IPS-18c (cell line): ENCODE data around the gene FLOT2.
"Not testable (repeated sequence)": the region's sequence is repeated elsewhere in the genome, so short reads cannot be mapped to it uniquely, and the experiment has no call there.

Experiments
- H3K4me3 ChIP-seq: 2 replicates; pipeline ENCODE4 v1.7.0; 2013; ENCODE audit warnings: low read depth, mild to moderate bottlenecking, low read length, moderate library complexity; ENCODE audit not compliant: insufficient read depth
- H3K9me3 ChIP-seq: one replicate; pipeline ENCODE4 v1.6.1; 2013; ENCODE audit warnings: mild to moderate bottlenecking, low read length, moderate library complexity; ENCODE audit not compliant: control insufficient read depth, insufficient read depth

The FLOT2 gene

DNA sequence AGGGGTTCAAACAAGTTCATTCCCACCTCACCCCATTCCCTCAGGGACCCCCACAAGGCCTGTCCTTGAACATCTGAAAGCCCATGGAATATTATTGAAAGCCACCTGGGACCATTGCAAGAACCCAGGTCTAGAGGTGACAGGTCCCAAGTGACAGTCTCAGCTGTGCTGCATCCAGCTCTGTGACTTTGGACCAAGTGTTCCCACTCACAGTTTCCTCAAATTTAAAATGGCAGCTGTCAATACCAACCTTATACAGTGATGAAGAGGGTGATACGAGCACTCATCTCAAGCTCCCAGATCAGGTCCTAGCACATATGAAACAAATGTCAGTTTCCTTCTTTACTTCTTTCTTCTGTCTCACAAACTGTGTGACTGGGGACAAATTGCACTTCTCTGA lies 33.6 kb downstream of the FLOT2 start:
- H3K9me3 ChIP-seq = no peaks in the 10 kb centered on the region
- no peak overlapping the region for H3K4me3 ChIP-seq

DNA sequence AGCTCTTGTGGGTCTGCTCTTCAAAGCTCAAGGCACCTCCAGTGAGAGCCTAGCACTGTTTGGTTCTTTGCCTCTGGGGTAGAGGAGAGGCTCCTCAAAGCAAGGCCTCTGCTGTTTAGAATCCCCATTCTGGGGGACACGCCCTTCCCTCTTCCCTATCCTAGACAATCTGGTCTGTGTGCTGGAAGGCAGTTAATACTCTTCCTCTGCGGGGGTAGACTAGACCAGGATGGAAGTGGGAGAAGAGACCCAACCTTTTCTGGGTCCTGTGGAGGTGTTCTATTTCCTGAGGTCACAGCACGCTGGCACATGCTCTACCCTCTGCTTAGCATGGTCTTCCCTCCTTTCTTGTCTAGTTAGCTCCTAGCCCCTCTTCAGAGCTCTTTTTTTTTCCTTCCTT lies 35.0 kb downstream of the FLOT2 start:
- H3K9me3 ChIP-seq = no peaks in the 10 kb centered on the region
- no peak overlapping the region for H3K4me3 ChIP-seq

DNA sequence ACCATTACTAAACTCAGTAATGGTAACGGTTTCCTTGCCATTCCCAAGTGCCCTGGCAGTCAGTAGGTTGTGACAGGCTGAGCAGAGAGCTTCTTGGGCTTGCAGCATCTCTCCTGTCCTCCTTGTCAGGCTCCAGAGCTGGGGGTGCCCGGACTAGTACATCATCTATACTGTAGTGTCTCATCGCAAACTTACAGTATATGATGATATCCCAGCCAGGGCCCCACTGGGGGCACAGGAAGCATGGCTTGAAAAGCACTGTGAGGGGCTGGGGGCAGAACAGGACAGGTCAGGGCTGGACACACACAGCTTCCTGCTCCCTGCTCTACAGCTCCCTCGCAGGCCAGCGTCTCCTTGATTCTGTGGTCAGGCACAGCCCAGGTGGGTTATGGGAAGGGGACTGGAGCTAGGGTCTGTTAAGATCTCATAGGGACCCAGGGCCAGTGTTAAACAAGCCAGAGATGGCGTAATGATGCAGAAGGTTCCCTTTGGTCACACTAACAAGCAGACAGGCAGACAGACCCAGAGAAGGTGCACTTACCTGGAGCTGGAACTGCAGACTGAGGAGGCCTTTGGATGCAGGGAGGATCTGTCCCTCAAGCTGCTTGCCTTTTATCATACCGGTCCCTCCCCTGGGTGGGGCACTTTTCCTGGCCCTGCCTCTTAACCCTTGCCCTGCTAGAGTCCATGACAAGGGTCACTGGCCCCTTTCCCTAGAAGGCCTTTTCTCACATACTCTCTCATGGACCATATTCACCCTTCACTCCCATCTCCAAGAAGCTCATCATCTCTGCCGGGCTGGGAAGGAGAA lies 35.9 kb downstream of the FLOT2 start:
- Histone ChIP-seq H3K9me3 (no peaks in the 10 kb centered on the region), H3K4me3 (no peak overlapping the region)

DNA sequence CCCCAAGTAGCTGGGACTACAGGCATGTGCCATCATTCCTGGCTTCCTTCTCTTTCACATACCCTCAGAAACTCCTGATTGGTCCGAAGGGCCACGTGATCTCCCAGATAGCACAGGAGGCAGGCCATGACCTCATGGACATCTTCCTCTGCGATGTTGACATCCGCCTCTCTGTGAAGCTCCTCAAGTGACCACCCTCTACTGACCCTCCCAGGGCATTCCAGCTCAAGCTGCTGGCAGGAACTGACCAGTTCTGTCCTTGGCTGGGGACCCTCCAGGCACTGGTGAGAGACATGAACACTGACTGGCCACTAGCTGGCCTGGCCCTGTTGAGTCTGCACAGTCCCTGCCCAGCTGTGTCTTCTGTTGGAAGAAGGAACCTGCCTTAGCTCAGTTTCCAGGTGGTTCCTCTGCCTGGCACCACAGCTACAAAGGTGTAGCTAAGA lies 37.1 kb downstream of the FLOT2 start:
- Histone ChIP-seq H3K9me3 (no peaks in the 10 kb centered on the region), H3K4me3 (no peak overlapping the region)

DNA sequence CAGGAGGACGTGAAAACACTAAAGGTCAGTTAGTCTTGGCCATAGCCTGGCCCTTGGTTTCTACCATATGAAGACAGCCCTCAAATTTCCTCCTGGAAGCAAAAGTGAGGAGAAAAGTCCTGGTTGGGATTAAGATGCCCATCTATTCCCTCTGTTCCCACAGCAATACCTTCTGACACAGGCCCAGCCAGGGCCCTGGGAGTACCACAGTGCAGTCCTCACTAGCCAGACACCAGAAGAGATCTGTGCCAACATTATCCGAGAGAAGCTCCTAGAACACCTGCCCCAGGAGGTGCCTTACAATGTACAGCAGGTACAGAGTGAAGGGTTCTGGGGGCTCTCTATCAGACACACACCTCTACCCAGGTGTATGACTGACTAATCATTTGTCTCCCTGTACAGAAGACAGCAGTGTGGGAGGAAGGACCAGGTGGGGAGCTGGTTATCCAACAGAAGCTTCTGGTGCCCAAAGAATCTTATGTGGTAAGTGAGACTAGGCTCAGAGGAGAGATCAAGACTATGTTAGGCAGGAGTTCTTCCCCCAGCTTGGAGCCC lies 38.7 kb downstream of the FLOT2 start:
- Histone ChIP-seq H3K4me3 (no peak overlapping the region), H3K9me3 (no peaks in the 10 kb centered on the region)

DNA sequence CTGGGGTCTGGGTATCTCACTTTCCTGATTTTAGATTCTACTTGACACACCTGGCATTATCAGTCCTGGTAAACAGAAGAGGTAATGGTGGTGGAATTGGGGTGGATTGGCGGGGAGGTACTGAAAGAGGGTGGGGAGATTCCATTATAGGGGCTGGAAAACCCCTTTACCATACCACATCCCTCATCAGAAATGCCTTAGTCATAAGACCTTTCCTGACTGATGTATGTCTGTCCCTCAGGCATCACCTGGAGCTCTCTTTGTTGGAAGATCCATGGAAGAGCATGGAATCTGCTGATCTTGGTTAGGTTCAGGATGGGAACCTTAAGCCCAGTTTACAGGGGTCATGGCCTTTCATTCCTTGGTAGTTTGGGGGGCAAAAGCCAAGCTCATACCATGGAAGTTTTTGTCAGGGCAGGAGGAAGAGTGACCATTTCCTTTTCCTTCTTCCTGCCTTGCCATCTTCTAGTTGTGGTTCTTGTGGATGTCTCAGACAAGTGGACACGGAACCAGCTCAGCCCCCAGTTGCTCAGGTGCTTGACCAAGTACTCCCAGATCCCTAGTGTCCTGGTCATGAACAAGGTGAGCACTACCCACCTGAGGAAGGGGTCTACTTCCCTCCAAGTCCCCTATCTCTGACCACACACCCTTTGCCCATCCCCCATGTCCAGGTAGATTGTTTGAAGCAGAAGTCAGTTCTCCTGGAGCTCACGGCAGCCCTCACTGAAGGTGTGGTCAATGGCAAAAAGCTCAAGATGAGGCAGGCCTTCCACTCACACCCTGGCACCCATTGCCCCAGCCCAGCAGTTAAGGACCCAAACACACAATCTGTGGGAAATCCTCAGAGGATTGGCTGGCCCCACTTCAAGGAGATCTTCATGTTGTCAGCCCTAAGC lies 39.4 kb downstream of the FLOT2 start:
- Histone ChIP-seq H3K4me3 (no peak overlapping the region), H3K9me3 (no peaks in the 10 kb centered on the region)

DNA sequence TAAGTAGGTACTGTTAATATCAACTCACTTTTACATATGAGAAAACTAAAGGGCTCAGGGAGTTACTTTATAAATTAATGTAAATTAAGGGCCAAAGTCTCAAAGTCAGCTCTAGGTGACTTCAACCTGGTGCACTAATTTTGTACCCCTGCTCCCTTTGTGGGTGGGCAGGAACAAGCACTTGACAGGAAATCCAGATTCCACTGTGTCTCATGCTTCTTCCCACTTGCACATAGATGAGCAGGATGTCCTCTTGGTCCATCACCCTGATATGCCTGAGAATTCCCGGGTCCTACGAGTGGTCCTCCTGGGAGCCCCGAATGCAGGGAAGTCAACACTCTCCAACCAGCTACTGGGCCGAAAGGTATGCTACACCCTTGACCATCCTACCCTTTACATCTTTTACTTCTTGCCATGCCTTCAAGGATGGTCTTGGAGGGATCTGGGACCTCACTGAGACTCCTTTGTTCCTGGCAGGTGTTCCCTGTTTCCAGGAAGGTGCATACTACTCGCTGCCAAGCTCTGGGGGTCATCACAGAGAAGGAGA lies 41.4 kb downstream of the FLOT2 start:
- no peaks in the 10 kb centered on the region for H3K9me3 ChIP-seq
- no peak overlapping the region for H3K4me3 ChIP-seq

DNA sequence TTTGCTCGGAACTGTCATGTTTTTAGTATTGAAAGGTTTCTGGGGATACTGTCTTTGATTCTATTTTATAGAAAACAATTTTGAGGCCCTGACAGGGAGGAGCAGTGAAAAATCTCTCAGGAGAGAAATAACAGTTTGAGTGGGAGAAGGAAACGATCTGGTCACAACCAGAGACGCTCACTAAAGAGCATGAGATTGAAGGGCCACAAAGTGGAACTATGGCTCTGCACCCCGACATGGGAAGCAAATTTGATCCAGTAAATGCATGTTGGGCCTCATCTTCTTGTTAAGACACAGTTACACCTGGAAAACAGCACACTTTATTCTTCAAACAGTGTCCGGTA lies 42.2 kb downstream of the FLOT2 start:
- H3K9me3 ChIP-seq = no peaks in the 10 kb centered on the region
- H3K4me3 ChIP-seq = peak overlapping the region; percentile 85

DNA sequence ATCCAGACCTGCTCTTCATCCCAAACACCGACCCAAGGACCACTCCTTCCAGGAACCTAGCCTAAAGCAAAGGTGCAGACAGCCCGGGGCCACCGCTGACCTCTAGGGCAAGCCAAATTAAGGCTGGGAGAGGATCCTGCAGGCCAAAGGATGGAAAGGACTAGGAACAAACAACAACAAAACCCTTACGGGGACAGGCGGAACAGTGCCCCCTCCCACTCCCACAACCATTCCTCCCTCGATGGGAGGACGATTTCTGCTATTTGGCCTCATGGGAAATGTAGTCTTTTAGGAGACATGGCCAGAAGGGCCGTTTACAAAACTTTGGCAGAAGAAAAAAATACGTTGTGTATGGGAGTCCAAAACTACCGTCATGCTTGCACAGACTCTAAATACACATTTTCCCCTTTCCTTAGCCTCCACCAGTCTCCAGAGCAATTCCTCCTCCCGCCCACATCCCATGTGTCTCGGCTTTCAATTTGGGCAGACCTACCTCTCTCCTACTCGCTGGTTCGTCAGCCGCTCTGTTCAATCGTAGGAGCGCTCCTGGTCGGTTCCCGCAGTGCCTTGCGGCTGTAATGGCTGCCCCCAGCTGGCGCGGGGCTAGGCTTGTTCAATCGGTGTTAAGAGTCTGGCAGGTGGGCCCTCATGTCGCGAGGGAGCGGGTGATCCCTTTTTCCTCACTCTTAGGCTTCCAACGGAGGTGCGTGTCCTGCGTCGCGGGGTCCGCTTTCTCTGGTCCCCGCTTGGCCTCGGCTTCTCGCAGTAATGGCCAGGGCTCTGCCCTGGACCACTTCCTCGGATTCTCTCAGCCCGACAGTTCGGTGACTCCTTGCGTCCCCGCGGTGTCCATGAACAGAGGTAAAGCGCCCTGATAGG lies 42.8 kb downstream of the FLOT2 start, which contains the start of gene ERAL1:
TSS of gene ERAL1 (plus strand) at position 560 of the 879 bp plus-strand sequence. CDS start at position 579, 19 bp downstream.
- H3K4me3 ChIP-seq = peak within 1 kb of the TSS; percentile 85

DNA sequence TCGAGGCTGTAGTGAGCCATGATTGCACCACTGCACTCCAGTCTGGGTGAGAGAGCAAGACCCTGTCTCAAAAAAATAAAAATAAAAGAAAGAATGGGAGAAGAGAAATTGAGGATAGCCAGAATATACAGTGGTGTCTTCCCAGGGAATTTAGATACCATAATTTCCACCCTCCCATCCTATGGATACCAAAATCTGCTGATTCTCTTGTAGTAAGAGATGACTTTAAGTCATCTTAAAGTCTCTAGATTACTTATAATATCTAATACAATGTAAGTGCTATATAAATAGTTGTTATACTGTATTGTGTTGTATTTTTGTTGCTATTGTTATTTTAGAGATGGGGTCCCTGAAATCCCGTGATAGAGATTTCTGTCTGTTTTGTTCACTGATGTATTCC lies 44.2 kb downstream of the FLOT2 start:
- Histone ChIP-seq H3K4me3 (no peak overlapping the region), H3K9me3 (no peaks in the 10 kb centered on the region)

More for the DNA sequence above, 42.8 kb downstream of the FLOT2 start, which contains the start of gene ERAL1:
- no peaks in the 10 kb centered on the region for H3K9me3 ChIP-seq

DNA sequence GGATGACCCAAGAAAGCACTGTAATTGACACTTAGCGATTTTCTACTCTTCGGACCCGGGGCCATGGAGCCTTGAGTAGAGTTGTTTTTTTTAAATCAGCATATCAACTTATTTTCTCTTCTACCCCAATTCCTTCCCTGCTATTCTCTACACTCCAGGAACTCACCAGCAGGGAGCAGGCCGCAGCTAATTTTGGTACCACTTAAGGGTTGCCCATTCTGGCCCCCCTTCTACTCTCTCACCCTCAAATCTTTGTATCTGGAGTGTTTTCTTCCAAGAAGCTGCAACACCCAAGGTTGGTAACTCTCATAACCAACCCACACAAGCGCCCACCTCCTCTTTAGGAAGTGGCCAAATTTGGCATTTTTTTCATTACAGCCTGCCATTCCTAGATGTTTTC lies 48.3 kb downstream of the FLOT2 start:
- H3K9me3 ChIP-seq = no peaks in the 10 kb centered on the region
- no peak overlapping the region for H3K4me3 ChIP-seq

DNA sequence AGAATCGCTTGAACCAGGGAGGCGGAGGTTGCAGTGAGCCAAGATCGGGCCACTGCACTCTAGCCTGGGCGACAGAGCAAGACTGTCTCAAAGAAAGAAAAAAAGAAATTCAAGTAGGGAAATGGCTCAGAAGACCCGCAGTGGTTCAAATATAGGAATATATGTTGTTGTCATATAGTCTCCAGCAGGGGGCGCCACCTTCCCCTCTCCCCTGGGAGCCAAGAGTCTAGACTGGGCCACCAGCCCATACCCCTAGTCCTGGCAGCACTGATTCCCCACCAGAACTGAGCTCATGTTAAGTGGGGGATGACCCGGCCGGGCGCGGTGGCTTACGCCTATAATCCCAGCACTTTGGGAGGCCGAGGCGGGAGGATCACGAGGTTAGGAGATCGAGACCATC lies 48.9 kb downstream of the FLOT2 start:
- not testable (repeated sequence) for H3K4me3 ChIP-seq, H3K9me3 ChIP-seq

DNA sequence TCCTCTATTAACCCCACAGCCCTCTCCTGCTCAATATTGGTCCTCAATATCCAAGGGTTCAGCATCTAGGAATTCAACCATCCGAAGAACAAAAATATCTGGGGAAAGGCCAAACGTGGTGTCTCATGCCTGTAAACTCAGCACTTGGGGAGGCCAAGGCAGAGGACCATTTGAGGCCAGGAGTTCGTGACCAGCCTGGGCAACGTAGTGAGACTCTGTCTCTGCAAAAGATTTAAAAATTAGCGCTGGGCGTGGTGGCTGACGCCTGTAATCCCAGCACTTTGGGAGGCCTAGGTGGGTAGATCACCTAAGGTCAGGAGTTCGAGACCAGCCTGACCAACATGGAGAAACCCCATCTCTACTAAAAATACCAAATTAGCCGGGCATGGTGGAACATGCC lies 50.8 kb downstream of the FLOT2 start:
- not testable (repeated sequence) for H3K9me3 ChIP-seq, H3K4me3 ChIP-seq

DNA sequence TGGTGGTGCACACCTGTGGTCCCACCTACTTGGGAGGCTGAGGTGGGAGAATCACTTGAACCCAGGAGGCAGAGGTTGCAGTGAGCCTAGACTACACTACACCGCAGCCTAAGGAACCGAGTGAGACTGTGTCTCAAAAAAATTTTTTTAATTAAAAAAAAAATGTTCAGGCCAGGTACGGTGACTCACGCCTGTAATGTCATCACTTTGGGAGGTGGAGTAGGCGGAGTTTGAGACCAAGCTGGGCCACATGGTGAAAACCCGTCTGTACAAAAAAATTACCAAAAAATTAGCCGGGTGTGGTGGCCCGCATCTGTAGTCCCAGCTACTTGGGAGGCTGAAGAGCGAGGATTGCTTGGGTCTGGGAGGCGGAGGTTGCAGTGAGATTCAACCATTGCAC lies 51.3 kb downstream of the FLOT2 start:
- no peaks in the 10 kb centered on the region for H3K9me3 ChIP-seq
- no peak overlapping the region for H3K4me3 ChIP-seq

DNA sequence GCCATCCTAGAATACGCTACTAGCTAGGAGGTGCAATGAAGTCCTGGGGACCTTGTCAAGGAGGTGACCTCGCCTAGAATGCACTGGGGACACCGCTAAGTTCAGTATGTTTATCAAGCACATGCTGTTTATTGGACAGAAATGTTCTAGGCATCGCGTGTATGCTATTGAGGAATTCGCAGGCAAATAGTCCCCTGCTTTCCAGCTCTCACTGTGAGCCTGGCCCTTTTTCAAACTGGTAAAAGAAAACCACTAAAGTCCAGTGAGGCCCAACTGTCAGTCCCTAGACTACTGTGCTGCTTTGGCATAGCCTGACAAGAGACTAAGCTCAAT lies 53.8 kb downstream of the FLOT2 start:
- Histone ChIP-seq H3K4me3 (no peak overlapping the region), H3K9me3 (no peaks in the 10 kb centered on the region)

DNA sequence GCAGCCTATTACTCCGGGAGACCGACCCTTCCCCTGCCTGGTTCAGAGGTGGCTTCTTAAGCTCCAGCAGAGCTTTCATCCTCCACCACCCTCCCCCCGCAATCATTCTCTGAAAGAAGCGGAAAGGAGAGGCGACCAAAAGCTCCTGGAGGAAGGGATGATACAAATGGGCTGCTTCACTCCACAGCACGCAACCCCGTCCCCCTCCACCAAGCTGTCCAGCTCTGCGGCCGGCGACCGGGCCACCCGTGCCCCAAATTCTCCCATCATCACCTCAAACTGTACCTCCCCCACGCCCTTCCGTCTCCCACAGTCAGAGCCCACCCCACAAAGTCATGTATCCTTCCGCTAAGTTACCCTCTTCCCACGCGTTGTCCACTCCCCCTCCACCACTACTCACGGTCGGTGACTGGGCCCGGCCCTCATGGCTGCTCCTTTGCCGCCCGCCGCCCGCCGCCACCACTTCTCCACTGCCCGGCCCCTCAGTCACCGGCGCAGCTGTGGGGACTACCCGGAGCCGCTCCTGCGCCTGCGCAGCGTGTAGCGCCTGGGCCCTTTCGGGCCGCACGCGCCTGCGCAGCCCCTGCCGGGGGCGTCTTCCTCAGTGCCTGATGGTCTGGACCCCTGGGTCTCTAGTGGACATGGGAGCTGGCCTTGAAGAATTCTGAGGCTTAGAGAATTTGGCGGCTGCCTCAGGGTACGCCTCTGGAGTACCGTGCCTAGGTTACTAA lies 55.1 kb downstream of the FLOT2 start, which contains the start of gene FAM222B:
TSS of gene FAM222B (minus strand) at position 509 of the 731 bp plus-strand sequence. CDS start 76,123 bp downstream, outside the sequence.
- no peaks in the 10 kb centered on the region for H3K9me3 ChIP-seq
- H3K4me3 ChIP-seq = peak within 1 kb of the TSS; percentile 98
